Erythroblast (primary cell): ENCODE results near the gene TMEM80.

Source experiments
- GATA1 ChIP-seq: IDR thresholded peaks from 2 replicates; pipeline ENCODE4 v1.6.1; 2011; ENCODE audit warnings: low read depth, mild to moderate bottlenecking, control low read depth, low read length, moderate library complexity
- POLR2A ChIP-seq: IDR thresholded peaks from 2 replicates; pipeline ENCODE4 v1.6.1; 2011; ENCODE audit warnings: mild to moderate bottlenecking, low read length

DNA sequence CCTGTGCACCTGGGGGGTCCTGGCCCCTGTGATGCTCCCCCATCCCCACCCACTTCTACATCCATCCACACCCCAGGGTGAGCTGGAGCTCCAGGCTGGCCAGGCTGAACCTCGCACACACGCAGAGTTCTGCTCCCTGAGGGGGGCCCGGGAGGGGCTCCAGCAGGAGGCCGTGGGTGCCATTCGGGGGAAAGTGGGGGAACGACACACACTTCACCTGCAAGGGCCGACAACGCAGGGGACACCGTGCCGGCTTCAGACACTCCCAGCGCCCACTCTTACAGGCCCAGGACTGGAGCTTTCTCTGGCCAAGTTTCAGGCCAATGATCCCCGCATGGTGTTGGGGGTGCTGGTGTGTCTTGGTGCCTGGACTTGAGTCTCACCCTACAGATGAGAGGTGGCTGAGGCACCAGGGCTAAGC lies 31.7 kb downstream of the TMEM80 start:
- TF ChIP-seq POLR2A (no peak), GATA1 (no peak)
